Heart right ventricle (tissue), 16 donors: ENCODE results near the gene ZFYVE27. TPM values are rescaled to one million over a fixed set of nuclear protein-coding genes. Genes with fewer than 3 reads are reported as not detected.

Experiments used
- ATAC-seq, 8 donors: fragments of 200-7000 bp; cut with Tn5 transposase; one replicate each; pipeline ENCODE4 v1.9.1; 2020; ENCODE audit warnings: mild to moderate bottlenecking in 8 of 8, moderate library complexity in 8 of 8, moderate number of reproducible peaks in 1 of 8
- DNase-seq, 2 donors: peaks; one replicate each; pipeline ENCODE4 v3.0.0-alpha.2; 2020
- H3K27ac ChIP-seq, 10 donors: fragments of 200-600 bp; sonication (generic) in 2 of 10; one replicate each; pipeline versions ENCODE4 v1.5.0 to v1.8.0; 2020 to 2022; ENCODE audit warnings: mild to moderate bottlenecking in 3 of 10
- H3K27me3 ChIP-seq, 7 donors: fragments of 200-600 bp; one replicate each; pipeline ENCODE4 v1.8.0; 2021 to 2022; ENCODE audit warnings: mild to moderate bottlenecking in 2 of 7
- H3K36me3 ChIP-seq, 9 donors: fragments of 200-600 bp; sonication (generic) in 1 of 9; one replicate each; pipeline versions ENCODE4 v1.5.0 to v1.8.0; 2020 to 2022; ENCODE audit warnings: mild to moderate bottlenecking in 2 of 9
- H3K4me1 ChIP-seq, 9 donors: fragments of 200-600 bp; sonication (generic) in 1 of 9; one replicate each; pipeline versions ENCODE4 v1.5.0 to v1.8.0; 2020 to 2022; ENCODE audit warnings: mild to moderate bottlenecking in 4 of 9
- H3K4me3 ChIP-seq, 10 donors: fragments of 200-600 bp; sonication (generic) in 2 of 10; one replicate each; pipeline versions ENCODE4 v1.5.0 to v1.8.0; 2020 to 2022; ENCODE audit warnings: mild to moderate bottlenecking in 7 of 10, moderate library complexity in 2 of 10
- H3K9me3 ChIP-seq, 11 donors: fragments of 200-600 bp in 10 of 11; sonication (generic) in 2 of 11; one replicate each; pipeline versions ENCODE4 v1.5.0 to v1.8.0; 2013 to 2022; ENCODE audit warnings: mild to moderate bottlenecking in 2 of 11, control low read depth in 1 of 11, moderate library complexity in 1 of 11
- whole genome bisulfite sequencing, 2 donors: extraction: QIAGEN DNeasy Blood & Tissue Kit; methylation state at CpG; one replicate each; pipeline ENCODE4 v1.1.7; 2013; ENCODE audit warnings: inconsistent platforms in 1 of 2; 5-methylcytosine and 5-hydroxymethylcytosine counted together
- intact Hi-C, 10 donors: fragments of 100-400 bp; cut with DNase I; formaldehyde crosslinking; loops; one replicate each; pipeline versions ENCODE4 v1.11.1 to v1.14.2; 2022
- polyA plus RNA-seq, 2 donors: library from polyadenylated mRNA; stranded (reverse); fragments of 200-250 nt; gene quantifications; one replicate each; pipeline ENCODE4 v1.2.3, GENCODE V29; 2013
- total RNA-seq, 10 donors: library from RNA; stranded (reverse); fragmentation: NEBNext Ultra II Directional in 3 of 10; extraction: Animal tissue kit (Norgen Biotek cat#: 25700) in 3 of 10; gene quantifications; one replicate each; pipeline versions ENCODE4 v1.2.1 to v1.2.4, GENCODE V29; 2021 to 2023
- TF ChIP-seq, protein P1 (sequence below), 9 donors: fragments of 200-600 bp; sonication (generic) in 2 of 9; IDR thresholded peaks; one replicate each; pipeline versions ENCODE4 v1.5.0 to v1.8.0; 2021 to 2022; ENCODE audit warnings: antibody characterized with exemption in 9 of 9, mild to moderate bottlenecking in 5 of 9, moderate library complexity in 1 of 9
- donor health status: Arrhythmogenic right ventricular cardiomyopathy.
- donor health status: ischemic (EF 13 %, LVEDD 7.1; RV severe dilation, severe dysfunction).
- donor health status: healthy with polysubstance abuse.
- donor health status: DM: no; HTN: yes; CAD: no.
- donor health status: DM: no; HTN: no; CAD: no.
- donor health status: ischemic (EF 25% LVEDD 6.9; RV normal size, moderate dysfunction).
- donor health status: ischemic (EF 25% LVEDD 5.7; RV mildly dilated, moderate dysfunction).
- donor health status: healthy.
- donor health status: DM: yes; HTN: yes; CAD: no.
- donor health status: Ischemic cardiomyopathy.
- donor health status: ischemic (EF 35%, LVEDD 5.7; RV mildly dilated, moderate dysfunction).
- donor health status: nonischemic (EF 11% LVEDD 7.7; RV severe dilation, severe dysfunction).
- donor health status: DM: yes; HTN: yes; CAD: no.
- donor health status: PGD.
- donor health status: ischemic (EF 29% LVEDD 5.4; RV normal size, mild dysfunction).
- donor health status: nonischemic (EF 23%, LVEDD 6.1; RV moderate dilation, normal function).

The ZFYVE27 gene
- total and polyA plus RNA-seq, 12 donors: 7.5 to 17.6 (median 11.8) TPM

DNA sequence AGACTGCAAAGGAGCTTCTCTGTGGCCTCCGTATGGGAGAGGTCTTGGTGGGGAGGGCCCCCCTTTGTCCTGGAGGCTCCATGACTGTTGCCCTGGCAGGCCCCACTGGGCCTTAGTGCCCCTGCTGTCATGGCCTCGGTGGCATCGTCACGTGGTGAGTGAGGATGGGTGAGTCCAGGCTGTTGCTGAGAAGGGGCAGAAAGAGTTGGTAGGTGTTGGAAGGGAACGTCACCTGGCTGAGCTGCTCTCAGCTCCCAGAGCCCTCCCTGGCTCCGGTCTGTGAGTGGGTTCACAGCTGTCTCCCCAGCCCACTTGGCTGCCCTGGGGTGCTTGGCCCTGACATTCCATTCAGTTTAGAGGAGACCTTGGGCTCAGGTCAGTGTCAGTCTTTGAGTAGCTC lies 18.8 kb downstream of the ZFYVE27 start:
- ATAC-seq: no peak
- WGBS, 2 donors: 97% methylated on average over 6 of the region's 6 CpGs
- Histone ChIP-seq H3K9me3 (no peaks in the 10 kb centered on the region), H3K36me3 (peaks cover 8 to 100% (median 62%) of the 10 kb centered on the region in 9 donors), H3K27ac (no peak overlapping the region), H3K4me1 (peaks cover 0 to 3% (median 0%) of the 10 kb centered on the region in 9 donors), H3K27me3 (no peaks in the 10 kb centered on the region), H3K4me3 (no peak overlapping the region)
- TF ChIP-seq, protein P1, sequence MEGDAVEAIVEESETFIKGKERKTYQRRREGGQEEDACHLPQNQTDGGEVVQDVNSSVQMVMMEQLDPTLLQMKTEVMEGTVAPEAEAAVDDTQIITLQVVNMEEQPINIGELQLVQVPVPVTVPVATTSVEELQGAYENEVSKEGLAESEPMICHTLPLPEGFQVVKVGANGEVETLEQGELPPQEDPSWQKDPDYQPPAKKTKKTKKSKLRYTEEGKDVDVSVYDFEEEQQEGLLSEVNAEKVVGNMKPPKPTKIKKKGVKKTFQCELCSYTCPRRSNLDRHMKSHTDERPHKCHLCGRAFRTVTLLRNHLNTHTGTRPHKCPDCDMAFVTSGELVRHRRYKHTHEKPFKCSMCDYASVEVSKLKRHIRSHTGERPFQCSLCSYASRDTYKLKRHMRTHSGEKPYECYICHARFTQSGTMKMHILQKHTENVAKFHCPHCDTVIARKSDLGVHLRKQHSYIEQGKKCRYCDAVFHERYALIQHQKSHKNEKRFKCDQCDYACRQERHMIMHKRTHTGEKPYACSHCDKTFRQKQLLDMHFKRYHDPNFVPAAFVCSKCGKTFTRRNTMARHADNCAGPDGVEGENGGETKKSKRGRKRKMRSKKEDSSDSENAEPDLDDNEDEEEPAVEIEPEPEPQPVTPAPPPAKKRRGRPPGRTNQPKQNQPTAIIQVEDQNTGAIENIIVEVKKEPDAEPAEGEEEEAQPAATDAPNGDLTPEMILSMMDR (IDR thresholded peaks at IDR 0.05): no peak
- intact Hi-C loops: loop anchor here in 1 of 10 donors (10.0 kb wide), 1 partner anchor 289 kb away; no protein-coding TSS in a partner anchor
- no peak for DNase-seq

DNA sequence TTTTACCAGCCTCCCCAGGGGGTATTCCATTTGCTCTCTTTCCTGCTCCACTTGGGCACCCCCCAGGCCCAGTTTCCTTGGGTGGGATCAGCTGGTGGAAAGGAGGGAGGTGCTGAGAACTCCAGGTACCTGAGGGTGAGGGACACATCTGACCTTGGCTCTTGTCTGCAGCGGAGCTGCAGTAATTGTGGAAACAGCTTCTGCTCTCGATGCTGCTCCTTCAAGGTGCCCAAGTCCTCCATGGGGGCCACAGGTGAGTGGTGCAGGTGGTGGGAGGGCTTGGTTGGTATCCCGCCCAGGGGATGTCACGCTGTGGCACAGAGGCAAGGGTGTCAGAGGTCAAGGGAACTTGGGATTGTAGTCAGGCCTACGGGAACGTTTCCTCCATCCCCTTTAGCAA lies 20.5 kb downstream of the ZFYVE27 start:
- H3K27ac ChIP-seq: no peak overlapping the region
- intact Hi-C loops: loop anchor here in 1 of 10 donors (10.0 kb wide), 1 partner anchor 287 kb away; no protein-coding TSS in a partner anchor
- 88 to 90% methylated on average over 6 of the region's 6 CpGs for WGBS, 2 donors
- DNase-seq: no peak
- no peaks in the 10 kb centered on the region for H3K27me3 ChIP-seq
- no peaks in the 10 kb centered on the region for H3K9me3 ChIP-seq
- no peak for ATAC-seq
- peaks cover 0 to 3% (median 0%) of the 10 kb centered on the region in 9 donors for H3K4me1 ChIP-seq
- TF ChIP-seq, protein P1 (IDR thresholded peaks at IDR 0.05): no peak
- H3K4me3 ChIP-seq: no peak overlapping the region
- H3K36me3 ChIP-seq: peaks cover 0 to 100% (median 45%) of the 10 kb centered on the region in 9 donors

DNA sequence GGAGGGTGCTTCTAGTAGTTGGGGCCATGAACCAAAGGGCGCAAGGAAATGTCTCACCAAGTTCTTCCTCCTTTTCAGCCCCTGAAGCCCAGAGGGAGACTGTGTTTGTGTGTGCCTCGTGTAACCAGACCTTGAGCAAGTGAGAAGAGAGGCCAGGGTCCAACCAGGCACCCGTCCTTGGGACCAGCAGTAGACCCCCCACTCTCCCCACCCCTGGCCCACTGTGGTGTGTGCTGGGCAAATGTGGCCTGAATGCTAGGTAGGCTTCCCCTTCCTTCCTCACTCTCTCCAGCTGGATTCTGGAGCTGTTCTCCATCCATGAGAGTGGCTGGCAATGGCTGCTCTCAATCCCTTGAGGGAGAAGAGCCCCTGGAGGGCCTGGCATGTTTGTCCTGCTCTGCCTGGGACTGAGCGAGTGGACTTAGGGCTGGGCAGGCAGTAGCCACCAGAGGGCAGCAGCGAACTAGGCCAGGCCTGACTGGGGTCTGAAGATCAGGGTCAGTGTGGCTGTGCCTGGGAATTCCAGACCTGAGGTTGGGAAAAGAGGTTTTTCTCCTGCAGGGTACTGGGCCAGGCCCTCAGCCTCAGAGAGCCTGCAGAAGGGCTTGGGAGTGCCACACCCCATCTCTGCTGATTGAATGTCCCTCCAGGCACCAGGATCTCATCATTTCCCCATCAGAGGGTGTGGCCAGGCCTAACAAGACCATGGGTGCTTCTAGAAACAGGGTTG lies 22.4 kb downstream of the ZFYVE27 start:
- Histone ChIP-seq H3K27ac (no peak overlapping the region), H3K36me3 (peaks cover 0 to 84% (median 29%) of the 10 kb centered on the region in 9 donors), H3K9me3 (no peaks in the 10 kb centered on the region), H3K4me3 (no peak overlapping the region), H3K4me1 (peaks cover 0 to 12% (median 0%) of the 10 kb centered on the region in 9 donors), H3K27me3 (no peaks in the 10 kb centered on the region)
- WGBS, 2 donors: 47 to 56% methylated on average over 5 of the region's 5 CpGs
- TF ChIP-seq, protein P1 (IDR thresholded peaks at IDR 0.05): peak; percentile 73 to 91 (median 88)
- ATAC-seq (peak; percentile 75 to 93 (median 78)), DNase-seq (peak; percentile 53 to 65)
- intact Hi-C loops: loop anchor here in 4 of 10 donors (1.0 to 10.0 kb wide), 2 partner anchors 110 to 285 kb away; no protein-coding TSS in a partner anchor

DNA sequence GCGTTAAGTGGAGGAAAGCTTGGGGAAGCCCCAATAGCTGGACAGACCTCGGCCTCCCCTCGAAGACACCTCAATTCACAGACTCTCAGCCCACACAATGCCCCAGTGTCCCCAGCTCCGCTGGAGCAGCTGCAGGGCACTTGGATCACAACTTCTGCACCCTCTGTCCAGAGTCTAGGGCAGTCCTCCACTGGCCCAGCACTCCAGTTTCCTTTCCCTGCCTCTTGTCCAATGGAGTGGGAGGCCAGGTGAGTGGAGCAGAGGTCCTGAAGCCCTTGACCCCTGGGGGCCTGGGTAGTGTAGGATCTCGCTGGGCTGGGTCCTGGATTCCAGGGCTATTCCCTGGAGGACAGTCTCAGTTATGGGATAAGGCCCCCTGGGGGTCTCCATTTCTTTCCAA lies 23.0 kb downstream of the ZFYVE27 start:
- no peak for ATAC-seq
- TF ChIP-seq, protein P1 (IDR thresholded peaks at IDR 0.05): no peak
- DNase-seq: no peak
- Histone ChIP-seq H3K36me3 (peaks cover 0 to 77% (median 22%) of the 10 kb centered on the region in 9 donors), H3K9me3 (no peaks in the 10 kb centered on the region), H3K27me3 (no peaks in the 10 kb centered on the region), H3K4me3 (no peak overlapping the region), H3K4me1 (peaks cover 0 to 12% (median 0%) of the 10 kb centered on the region in 9 donors), H3K27ac (no peak overlapping the region)
- 75 to 77% methylated on average over 5 of the region's 5 CpGs for WGBS, 2 donors
- intact Hi-C loops: loop anchor here in 9 of 10 donors (1.0 to 10.0 kb wide), 8 partner anchors 105 to 442 kb away; partner anchors contain the start of gene CRTAC1 (in 1 of the 9)
